ENCODE data around the gene NFIB.

Gene NFIB

GRCh38 chr9:14312719-14313377 lies 1.1 kb downstream of the NFIB start:
- DNase-seq = no peak
- no peak for TF ChIP-seq CTCF (IDR thresholded peaks at IDR 0.05; ENCODE audit: low read depth, low read length)
- H3K4me3 ChIP-seq (ENCODE audit: low read depth, low read length) = peak overlapping the region; percentile 75; the same call in 1 of the 2 replicates

GRCh38 chr9:14311956-14312685 lies 1.8 kb downstream of the NFIB start:
- DNase-seq = no peak
- no peaks in the 10 kb centered on the region for H3K27me3 ChIP-seq (ENCODE audit: insufficient read depth, low read depth, severe bottlenecking)
- H3K36me3 ChIP-seq = no peaks in the 10 kb centered on the region
- H3K27ac ChIP-seq = no peak overlapping the region
- no peak for TF ChIP-seq CTCF (IDR thresholded peaks at IDR 0.05; ENCODE audit: low read depth, low read length)
- no peak overlapping the region for H3K4me3 ChIP-seq (ENCODE audit: low read depth, low read length)
- H3K9me3 ChIP-seq (ENCODE audit: severe bottlenecking) = no peaks in the 10 kb centered on the region

More at GRCh38 chr9:14312719-14313377, 1.1 kb downstream of the NFIB start:
- Histone ChIP-seq H3K27ac (no peak overlapping the region), H3K36me3 (no peaks in the 10 kb centered on the region), H3K27me3 (ENCODE audit: insufficient read depth, low read depth, severe bottlenecking) (no peaks in the 10 kb centered on the region), H3K9me3 (ENCODE audit: severe bottlenecking) (no peaks in the 10 kb centered on the region)

- TF ChIP-seq CTCF (IDR thresholded peaks at IDR 0.05; ENCODE audit: low read depth, low read length) = no peak
- Histone ChIP-seq H3K9me3 (ENCODE audit: severe bottlenecking) (no peaks in the 10 kb centered on the region), H3K4me3 (ENCODE audit: low read depth, low read length) (no peak overlapping the region), H3K36me3 (no peaks in the 10 kb centered on the region), H3K27me3 (ENCODE audit: insufficient read depth, low read depth, severe bottlenecking) (no peaks in the 10 kb centered on the region), H3K27ac (no peak overlapping the region)
- DNase-seq = no peak
These were observed 2.6 kb downstream of the NFIB start for GRCh38 chr9:14311171-14311949.

GRCh38 chr9:14310311-14310710 lies 3.6 kb downstream of the NFIB start:
- Histone ChIP-seq H3K27me3 (ENCODE audit: insufficient read depth, low read depth, severe bottlenecking) (no peaks in the 10 kb centered on the region), H3K4me3 (ENCODE audit: low read depth, low read length) (no peak overlapping the region), H3K36me3 (no peaks in the 10 kb centered on the region), H3K9me3 (ENCODE audit: severe bottlenecking) (no peaks in the 10 kb centered on the region), H3K27ac (no peak overlapping the region)
- DNase-seq = no peak
- no peak for TF ChIP-seq CTCF (IDR thresholded peaks at IDR 0.05; ENCODE audit: low read depth, low read length)

GRCh38 chr9:14309403-14309802 lies 4.5 kb downstream of the NFIB start:
- Histone ChIP-seq H3K4me3 (ENCODE audit: low read depth, low read length) (no peak overlapping the region), H3K27ac (no peak overlapping the region), H3K27me3 (ENCODE audit: insufficient read depth, low read depth, severe bottlenecking) (no peaks in the 10 kb centered on the region), H3K9me3 (ENCODE audit: severe bottlenecking) (no peaks in the 10 kb centered on the region), H3K36me3 (no peaks in the 10 kb centered on the region)
- TF ChIP-seq CTCF (IDR thresholded peaks at IDR 0.05; ENCODE audit: low read depth, low read length) = no peak
- DNase-seq = no peak

All from WERI-Rb-1 (cell line).